ENCODE measurements around the gene EML1.

The EML1 gene

GRCh38 chr14:99971087-99971940 lies 178.1 kb downstream of the EML1 start:
- peak; percentile 77 for DNase-seq

- DNase-seq: peak; percentile 9
These were observed 178.9 kb downstream of the EML1 start for GRCh38 chr14:99971941-99972747.

GRCh38 chr14:99972748-99973466 lies 179.7 kb downstream of the EML1 start:
- no peak for DNase-seq

GRCh38 chr14:99975190-99975589 lies 182.0 kb downstream of the EML1 start:
- DNase-seq: no peak

- DNase-seq: no peak
These were observed 182.8 kb downstream of the EML1 start for GRCh38 chr14:99976021-99976420.

GRCh38 chr14:99976681-99977080 lies 183.5 kb downstream of the EML1 start:
- no peak for DNase-seq

- DNase-seq: no peak
These were observed 187.1 kb downstream of the EML1 start for GRCh38 chr14:99980299-99980698.

- DNase-seq: no peak
These were observed 188.6 kb downstream of the EML1 start for GRCh38 chr14:99981806-99982205.

GRCh38 chr14:99982537-99983250 lies 189.5 kb downstream of the EML1 start:
- peak; percentile 69 for DNase-seq

- DNase-seq: no peak
These were observed 190.2 kb downstream of the EML1 start for GRCh38 chr14:99983251-99984015.

- no peak for DNase-seq
These were observed 190.8 kb downstream of the EML1 start for GRCh38 chr14:99984036-99984435.

GRCh38 chr14:99986396-99986795 lies 193.2 kb downstream of the EML1 start:
- DNase-seq: no peak

- DNase-seq: no peak
These were observed 195.8 kb downstream of the EML1 start for GRCh38 chr14:99989032-99989431.

- no peak for DNase-seq
These were observed 197.3 kb downstream of the EML1 start for GRCh38 chr14:99990268-99991170.

- DNase-seq: no peak
These were observed 198.1 kb downstream of the EML1 start for GRCh38 chr14:99991331-99991730.

Data from central memory CD4-positive, alpha-beta T cell (primary cell).